Dermis lymphatic vessel endothelial cell (primary cell): Measurements from ENCODE around the gene TM2D1. TPM values are rescaled to one million over a fixed set of nuclear protein-coding genes. Genes with fewer than 3 reads are reported as not detected.

Experiments used
- total RNA-seq: library from RNA; depleted of rRNA; stranded (reverse); fragments of >200 nt; gene quantifications from 2 replicates; pipeline ENCODE4 v1.2.1, GENCODE V29; 2014

Gene TM2D1
- total RNA-seq = 46.4 and 46.8 TPM in 2 replicates

GRCh38 chr1:61724813-61725694 is at the start of gene TM2D1:
TSS of gene TM2D1 (minus strand) at chr1:61725141. CDS start at chr1:61725120, 21 bp downstream.

GRCh38 chr1:61741711-61742619 is 17.0 kb upstream of the TM2D1 start, which contains the start of gene PATJ:
TSS of gene PATJ (plus strand) at chr1:61742480. CDS start at chr1:61762893, 20,413 bp downstream.

Other genes starting within 250 kb of the TM2D1 start
- gene PATJ, start 17.3 kb upstream of the TM2D1 start, total RNA-seq = 5.0 and 5.1 TPM in 2 replicates